NCI-H1694 treated with DMSO at 0.1 percent for 48 hours (cell line): ENCODE data around the gene KXD1.

Source experiments
- DNase-seq: peaks from one replicate; lab custom pipeline; 2025; lab: John Stamatoyannopoulos, UW

The KXD1 gene

DNA sequence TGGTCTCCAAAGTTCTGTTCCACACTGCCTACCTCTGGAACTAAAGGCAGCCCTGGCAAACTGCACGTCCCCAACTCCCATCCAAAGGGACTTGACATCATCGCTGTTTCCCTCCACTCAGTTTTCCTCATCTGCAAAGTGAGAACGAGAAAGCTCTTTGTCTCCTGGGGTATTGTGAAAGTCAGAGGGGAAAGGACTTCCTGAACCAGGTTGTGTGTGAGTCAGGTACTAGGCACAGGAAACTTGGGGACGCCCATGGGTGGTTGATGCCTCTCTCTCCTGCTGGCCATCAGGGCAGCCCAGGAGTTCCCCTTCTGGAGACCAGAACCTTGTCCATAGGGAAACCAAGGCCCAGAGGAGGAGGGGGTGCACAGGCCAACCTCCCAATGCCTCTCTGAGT lies 44.2 kb downstream of the KXD1 start:
- DNase-seq: no peak

DNA sequence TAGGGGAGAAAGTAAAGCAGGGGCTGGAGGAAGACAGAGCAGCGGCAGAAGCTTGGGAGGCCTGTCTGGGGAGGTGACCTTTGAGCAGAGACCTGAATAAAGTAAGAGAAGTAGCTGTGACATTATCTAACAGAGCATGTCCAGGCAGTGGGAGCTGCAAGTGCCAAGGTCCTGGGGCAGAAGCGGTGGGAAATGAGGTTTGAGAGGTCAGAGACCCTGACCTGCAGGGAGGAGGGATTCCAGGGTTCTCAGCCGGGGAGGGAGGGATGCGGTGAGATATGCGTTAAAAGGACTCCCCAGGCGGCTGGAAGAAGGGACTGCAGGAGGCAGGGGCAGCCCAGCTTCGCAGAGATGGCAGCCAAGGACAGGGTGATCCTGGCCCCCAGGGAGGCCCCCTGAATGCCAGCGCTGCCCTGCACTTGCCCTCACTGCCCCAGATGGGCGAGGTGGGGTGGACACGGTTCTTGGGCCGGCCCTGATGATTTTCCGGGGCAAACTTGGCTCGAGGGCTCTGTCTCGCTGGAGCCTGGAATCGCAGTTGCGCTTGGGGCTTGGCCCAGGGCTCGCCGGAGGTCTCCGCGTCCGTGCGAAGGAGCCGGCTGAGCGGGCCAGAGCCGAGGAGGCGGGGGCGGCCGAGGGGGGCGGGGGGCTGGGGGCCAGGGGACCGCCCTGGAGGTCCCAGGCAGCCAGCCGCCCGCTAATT lies 45.7 kb downstream of the KXD1 start:
- no peak for DNase-seq

DNA sequence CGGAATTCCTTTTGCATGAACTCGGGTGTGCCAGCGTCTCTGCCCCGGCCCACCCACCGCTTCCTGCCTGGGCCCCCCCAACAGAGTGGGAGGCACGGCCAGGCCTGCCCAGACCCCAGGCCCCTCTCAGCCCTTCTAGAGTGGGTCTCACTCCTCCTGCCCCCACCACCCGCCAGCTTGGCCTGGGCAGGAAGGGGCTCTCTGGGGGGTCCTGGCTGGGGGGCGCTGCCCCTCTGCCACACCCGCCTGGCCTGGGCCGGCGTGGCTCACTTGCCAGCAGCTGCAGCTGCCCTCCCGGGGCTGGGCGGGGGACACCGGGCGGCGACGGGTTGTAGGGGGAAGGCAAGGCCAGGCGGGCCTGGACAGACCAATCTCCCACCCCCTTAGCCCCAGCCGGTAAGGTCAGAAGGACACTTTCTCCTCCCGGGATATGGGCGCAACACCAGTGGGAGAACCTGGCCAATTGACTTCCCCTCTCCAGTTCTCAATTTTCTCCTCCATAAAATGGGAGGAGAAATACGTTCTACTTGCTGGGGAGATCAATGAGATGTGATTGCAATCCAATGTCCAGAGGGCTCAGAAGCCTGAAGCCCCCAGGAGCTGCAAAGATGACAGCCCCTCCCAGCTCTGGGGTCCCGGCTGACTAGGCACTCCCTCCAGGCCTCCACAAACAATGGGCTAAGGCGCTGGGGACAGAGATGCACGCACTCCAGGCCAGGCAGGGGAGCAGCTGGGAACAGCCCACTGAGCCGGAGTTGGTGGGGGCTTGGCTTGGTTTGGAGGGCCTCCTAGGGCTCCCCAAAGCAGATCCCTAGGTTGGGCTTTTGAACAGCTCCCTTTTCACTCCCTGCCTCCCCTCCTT lies 46.5 kb downstream of the KXD1 start:
- no peak for DNase-seq

DNA sequence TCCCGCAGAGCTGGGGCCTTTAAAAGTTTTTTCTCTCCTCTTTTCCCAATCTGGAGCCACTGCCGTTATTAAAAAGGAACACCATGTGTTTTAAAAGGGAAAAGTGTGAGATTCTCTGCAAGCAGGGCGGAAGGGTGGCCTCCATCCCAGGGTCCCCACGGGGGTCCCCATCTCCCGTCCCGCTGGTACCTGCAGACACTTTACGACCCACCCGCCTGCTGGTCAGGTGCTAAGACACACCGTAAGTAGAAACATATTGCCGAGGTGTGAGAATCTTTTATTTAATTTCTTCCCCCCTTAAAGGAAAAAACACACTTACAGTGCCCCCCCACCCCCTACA lies 47.1 kb downstream of the KXD1 start:
- DNase-seq: no peak

DNA sequence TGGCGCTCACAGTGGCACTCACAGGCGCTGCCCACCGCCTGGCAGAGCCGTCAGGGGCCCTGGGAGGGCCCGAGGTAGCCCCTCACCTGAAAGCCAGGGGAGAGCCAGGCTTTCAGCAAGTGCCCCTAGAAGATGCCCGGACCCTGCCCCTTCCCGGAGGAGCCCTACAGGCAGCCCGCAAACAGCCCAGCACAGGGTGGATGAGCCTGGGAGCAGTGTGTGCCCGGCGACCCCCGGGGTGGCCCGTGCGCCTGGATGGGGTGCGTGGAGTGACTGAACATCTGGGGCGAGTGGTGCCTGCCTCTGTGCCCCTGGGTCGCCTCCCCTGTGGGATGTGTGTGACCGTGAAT lies 47.5 kb downstream of the KXD1 start:
- DNase-seq: no peak

DNA sequence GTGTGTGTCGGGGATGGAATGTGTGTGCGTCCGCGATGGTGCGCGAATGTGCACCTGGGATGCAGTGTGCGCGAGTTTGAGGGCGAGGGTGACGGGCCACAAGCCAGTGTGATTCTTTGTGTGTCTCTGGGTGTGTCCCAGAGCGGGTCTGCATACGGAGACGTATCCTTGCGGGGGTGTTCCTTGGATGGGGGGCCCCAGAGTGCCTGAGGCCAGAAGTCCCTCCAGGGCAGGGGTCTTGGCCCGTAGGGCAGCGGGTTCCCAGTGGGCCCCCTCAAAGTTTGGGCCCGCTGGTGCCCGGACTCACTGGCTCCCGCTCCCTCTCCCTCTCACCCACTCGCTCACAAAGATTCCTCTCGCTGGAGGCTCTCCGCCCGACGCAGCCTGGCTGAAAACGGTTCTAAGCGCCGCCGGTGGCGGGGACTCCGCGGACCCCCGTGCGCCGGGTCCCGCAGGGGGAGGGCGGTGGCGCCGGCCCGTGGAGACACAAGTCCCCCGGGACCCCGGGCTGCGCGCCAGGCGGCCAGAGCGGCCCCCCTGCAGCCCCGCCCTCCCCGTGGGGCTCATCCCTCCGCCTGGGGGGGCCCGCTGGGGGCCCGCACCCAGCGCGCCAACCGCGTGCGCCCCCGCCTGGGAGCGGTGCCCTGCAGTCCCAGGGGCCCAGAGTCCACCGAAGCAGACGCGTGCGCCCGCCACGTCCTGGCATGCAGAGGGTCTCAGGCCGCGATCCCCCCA lies 48.0 kb downstream of the KXD1 start:
- DNase-seq: no peak

DNA sequence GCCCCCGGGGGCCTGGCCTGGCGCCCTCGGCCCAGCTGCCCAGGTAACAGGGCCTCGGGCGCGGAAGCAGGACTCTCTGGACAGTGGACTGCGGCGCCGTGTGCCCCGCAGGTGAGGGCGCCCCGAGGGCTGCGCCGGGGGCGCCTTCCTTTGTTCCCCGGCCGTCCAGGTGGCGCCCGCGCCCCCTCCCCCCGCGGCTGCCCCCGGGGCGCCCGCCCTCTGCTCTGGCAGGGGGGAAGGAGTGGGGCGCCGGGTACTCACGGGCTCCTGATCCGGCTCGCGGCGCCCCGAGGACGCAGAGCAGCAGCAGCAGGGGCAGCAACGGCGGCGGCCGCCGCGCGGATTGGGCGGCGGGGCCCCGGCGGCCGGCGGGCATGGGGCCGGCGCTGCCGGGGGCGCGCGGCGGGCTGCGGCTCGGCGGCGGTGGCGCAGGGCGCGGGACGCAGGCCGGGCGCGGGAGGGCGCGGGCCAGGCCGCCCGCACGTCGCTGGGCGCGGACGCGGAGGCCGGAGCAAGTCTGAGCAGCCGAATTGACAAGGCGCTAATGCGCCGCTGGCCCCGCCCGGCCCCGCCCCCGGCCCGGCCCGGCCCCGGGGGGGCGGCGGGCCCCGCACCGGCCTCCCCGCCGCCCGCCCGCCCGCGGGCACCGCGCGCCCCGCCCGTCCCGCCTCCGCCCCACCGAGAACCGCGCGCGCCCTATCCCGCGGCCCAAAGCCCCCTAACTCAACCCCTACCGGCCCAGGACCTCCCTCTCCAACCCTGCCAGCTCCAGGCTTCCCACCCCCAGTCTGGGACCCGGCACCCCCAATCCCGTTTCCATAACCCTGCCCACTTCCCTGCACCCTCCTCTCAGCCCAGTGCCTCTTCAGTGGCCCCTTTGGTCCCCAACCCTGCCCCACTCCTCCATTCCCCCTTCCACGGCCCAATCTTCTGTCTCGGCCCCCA lies 48.9 kb downstream of the KXD1 start, which contains the start of gene CRLF1:
Gene CRLF1, minus strand, starts transcription at position 519 of the 945 bp plus-strand sequence. Its CDS starts 143 bp downstream, at position 376.
- DNase-seq: no peak

DNA sequence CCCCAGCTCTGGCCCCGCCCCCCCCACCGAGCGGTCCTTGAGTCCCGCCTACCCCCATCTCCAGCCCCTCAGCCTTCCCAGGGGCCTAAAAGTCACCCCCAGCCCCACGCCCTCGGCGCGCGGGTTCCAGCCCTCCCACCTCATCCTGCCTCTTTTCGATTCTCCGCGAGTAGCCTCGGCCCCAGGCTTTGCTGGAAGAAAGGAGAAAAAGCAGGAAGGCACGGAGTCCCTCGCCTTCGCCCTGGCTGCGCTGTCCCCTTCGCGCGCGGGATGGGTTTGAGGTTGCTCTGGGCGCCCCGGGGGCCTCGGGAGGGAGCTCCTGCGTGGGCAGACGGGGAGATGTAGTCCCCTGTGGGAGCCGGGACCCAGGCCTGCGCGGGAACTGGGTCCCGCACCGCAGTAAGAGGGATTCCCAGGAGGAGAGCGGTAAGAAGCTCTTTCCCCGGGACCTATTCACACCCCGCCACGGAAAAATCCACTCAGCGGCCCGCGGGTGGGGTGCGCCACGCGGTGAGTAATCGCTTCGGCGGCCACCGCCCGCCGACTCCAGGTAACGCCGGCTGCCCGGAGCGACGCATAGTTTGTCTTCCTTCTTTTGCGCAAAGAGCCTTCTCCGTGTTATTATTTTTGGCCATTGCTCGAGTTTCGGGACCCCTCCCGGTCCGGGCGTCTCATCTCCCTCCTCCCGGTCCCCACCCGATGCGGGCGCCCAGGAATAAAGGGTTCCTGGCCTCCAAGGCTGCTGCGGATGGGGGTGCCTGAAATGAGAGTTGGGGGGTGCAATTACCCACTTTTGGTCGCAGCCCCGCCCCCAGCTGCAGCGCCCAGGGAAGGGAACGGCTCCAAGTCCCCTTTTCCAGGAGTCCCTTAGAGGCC lies 49.8 kb downstream of the KXD1 start:
- no peak for DNase-seq

DNA sequence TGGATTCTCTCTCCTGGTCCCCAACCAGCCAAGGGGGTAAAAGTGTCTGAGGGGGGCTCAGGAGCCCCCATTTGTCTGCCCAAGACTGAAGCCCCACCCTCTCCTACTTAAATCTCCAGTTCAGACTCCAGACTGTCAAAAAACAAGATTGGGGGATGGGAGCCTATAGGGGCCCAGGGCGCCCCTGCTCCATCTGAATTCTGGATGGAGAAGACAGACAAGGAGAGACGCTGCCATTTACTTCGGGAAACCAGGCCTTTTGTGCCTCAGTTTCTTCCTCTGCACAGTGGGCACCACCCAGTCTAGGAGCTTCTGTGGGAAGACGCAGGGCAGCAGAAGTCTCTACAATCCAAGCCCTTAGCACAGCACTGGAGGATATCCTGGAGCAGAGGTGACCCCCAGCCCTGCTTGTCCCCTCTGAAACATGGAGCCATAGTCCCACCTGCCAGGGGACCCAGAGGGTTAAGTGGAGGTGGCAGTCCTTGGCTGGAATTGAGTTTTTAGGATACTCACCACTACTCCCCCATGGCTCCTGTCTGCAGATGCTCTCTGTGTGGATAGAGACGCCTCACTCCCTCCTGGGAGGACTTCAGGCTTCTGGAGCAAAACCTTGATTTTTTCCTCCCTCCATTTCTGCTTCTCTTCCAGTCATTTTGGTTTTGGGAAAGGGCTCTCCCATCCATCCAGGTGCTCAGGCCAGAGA lies 50.6 kb downstream of the KXD1 start:
- DNase-seq: no peak

DNA sequence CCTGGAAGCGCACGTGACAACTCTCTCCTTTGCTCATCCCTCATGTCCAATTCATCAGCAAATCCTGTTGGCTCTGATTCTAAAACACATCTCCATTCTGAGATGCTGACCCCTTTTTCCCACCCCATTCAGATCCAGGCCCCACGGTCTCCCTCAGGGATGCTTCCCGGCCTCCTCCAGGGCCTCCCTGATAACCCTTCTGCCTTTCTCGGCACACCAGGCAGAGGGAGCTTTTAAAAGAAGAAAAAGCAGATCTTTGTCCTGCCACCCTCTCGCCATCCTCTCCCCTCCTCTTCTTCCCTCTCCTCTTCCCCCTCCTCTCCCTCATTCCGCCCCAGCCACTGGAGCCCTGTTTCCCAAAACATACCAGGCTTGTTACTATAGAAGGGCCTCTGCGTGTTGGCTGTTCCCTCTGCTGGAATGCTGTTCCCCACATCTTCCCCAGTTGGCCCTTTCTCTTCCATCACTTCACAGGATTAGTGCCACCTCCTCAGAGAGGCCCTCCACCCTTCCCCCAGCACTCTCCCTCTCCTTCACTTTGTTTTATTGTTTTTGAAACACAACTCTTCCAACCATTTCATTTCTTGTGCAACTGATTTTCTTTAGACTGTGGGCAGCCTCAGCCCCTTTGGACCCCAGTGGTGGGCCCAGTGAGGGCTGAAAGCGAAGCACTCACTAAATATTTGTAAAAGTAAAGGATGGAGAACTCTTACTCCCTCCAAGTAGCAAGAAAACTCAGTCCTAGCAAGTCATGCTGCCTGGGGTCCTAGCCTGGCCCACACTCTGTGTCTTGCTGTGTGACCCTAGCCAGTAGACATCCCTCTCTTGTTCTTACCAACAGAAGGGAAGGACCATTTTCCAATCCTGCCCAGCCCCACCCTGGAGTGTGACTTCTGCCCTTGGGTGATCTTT lies 51.4 kb downstream of the KXD1 start:
- DNase-seq: no peak

DNA sequence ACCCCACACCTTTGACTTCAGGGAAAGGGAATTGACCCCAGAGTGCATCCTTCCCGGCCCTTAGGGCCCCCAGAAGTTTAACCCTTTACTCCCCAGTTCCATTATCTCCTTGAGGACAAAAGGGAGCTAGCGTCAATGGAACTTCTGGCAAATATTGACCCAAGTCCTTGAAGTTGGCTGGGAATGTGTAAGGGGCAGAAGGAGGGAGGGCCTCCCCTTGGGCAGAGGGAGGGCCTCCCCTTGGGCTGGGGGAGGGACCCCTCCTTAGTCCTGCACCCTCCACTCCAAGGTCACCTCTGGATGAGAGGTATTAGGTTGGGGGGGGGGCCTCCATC lies 52.0 kb downstream of the KXD1 start:
- no peak for DNase-seq

DNA sequence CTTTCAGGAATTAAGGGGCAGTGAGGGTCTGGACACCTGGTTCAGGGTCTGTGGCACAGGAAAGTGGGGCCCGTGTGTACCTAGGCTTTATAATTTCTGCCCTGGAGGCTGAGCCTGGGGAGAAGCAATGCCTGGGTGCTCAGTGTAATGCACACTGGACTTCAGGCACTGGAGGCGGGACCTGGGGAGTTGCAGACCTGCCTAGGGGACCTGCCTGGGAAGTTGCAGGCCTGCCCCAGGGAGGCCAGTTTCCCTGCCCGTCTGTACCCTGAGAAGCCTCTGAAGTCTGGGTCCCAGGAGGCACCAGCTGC lies 52.5 kb downstream of the KXD1 start:
- DNase-seq: no peak

DNA sequence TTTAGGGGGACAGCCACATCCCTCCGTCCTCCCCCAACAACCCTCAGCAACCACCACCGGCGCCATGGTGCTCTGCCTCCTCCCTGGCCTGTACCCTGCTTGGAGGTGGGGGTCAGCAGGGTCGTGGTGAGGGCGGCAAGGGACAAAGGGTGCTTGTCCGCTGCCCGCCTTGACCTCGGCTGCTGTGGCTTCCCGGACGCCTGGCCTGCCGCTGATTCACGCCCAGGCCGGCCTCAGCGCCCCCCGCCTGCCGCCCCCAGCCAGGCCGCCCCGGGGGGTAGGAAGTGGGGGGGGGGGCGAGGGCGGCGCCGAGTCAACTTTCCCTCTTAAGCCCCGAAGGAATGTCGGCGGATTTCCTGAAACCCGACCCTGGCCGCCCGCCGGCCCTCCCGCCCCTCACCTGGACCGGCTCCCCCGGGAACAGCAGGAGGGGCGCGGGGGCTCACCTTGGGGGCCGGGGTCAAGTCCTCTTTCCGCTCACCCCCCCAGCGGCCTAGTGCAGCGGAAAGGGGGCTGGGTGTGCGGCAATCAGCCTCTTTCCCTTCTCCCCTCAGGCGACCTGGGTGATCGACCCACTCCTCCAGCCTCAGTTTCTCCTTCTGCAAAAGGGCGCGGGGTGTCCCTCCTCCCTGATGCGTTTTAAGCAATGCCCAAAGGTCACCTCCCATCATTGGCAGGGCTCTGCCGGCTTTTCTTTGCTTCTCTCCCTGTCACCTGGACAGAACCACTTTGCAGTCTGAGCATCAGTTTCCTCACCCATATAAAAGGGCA lies 53.1 kb downstream of the KXD1 start:
- DNase-seq: no peak

DNA sequence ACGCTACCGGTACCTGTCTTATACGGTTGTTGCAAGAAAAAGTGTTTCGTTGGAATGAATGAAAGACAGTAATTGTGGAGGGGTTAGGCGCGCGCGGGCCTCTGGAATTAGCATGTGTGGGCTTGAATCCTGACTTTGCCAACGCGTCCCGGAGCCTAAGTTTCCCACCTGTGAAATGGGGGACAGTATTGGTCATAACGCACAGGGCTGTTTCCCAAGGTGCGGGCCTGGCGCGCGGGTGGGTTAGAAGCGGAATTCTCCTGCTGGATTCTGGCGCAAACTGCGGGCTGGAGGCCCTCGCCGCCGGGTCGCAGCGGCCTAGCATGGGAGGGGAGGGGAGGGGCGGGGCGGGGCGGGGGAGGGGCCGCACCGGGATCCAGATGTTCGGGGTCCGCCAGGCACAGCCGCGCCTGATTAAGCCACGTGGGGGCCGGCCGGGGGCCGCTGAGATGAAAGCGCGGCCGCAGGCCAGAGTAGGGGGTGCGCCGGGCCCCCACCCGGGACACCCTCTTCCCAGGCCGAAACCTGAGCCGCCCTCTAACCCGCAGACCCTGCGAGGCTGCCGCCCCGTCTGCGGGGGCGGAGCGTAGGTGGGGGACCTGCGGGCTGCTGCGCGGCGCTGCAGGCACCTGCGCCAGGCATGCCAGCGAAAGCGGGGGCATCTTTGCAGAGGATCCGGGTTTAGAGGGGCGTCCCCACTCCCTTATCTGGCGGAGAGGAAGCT lies 53.8 kb downstream of the KXD1 start:
- no peak for DNase-seq

DNA sequence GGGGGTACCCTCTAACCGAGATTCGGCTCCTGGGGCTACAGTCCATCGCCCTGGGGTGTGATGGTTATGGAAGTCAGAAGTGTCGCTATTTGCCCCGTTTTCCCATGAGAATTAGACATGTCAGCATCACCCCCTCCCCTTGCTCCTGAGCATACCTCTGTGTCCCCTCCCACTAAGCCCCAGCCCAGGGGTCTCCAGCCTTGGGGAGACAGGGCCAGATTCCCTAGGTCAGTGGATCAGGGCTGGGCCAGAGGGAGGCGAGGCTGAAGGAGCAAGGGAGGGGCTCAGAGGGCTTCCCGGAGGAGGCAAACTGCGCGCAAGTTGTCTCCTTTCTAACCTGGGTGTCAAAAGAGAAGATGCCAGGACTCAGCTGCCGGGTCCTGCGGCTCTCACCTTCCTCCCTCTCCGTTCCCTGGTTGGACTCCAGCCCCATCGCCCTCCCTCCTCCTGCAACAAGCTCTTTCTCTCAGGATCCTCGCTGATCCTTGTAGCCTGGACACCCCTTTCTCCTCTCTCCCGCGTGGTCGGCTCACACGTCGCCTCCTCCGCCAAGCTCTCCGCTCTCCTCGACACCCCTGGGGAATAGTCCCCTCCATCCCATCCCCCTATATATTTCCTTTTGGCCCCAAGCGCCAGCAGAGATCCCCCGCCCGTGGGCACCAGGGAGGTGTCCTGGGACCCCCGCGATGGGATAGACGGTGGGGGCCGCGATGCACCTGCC lies 54.5 kb downstream of the KXD1 start:
- DNase-seq: no peak

DNA sequence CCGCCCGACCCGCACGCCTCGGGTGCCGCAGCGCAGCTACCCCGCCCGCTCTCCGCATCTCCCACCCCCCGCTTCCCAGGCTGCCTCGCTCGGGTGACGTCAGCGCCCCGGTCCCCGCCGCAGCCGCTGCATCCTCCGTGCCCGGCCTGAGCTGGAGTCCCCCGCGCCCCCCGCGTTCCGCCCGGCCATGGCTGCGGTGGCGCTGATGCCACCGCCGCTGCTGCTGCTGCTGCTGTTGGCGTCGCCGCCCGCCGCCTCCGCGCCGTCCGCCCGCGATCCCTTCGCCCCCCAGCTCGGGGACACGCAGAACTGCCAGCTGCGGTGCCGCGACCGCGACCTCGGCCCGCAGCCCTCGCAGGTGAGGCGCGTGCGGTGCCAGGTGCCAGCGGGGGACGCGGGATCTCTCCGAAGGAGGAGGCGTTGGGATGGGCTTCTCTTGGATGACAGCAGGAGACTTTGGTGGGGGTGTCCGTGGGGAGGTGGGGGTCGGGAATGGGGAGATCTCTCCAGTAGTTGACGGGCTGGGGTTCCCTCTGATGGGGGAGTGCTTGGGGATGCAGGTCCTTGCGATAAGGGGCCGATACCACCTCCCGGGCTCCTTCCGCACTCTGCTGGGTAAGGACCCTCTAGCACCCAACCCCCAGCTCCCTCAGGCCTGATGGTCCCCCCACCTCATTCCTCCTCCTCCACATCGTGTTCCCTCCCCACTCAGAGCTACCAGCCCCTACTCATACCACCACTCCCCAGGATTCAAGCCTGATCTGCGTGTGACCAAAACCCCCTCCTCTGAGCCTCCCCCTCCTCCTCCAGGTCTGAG lies 55.3 kb downstream of the KXD1 start, which contains the start of gene TMEM59L:
Gene TMEM59L, plus strand, starts transcription at position 99 of the 817 bp plus-strand sequence. Its CDS starts 89 bp downstream, at position 188.
- DNase-seq: no peak
